Stimulated activated CD4-positive, alpha-beta T cell treated with anti-CD3 and anti-CD28 coated beads, Interleukin-1b, Interleukin-23, amount 100 ng/mL, for 48 hours (primary cell): Measurements from ENCODE around the gene CHD6.

ENCODE experiments used
- DNase-seq: peaks from one replicate; pipeline ENCODE4 v3.0.0-alpha.2; 2020

The CHD6 gene

DNA sequence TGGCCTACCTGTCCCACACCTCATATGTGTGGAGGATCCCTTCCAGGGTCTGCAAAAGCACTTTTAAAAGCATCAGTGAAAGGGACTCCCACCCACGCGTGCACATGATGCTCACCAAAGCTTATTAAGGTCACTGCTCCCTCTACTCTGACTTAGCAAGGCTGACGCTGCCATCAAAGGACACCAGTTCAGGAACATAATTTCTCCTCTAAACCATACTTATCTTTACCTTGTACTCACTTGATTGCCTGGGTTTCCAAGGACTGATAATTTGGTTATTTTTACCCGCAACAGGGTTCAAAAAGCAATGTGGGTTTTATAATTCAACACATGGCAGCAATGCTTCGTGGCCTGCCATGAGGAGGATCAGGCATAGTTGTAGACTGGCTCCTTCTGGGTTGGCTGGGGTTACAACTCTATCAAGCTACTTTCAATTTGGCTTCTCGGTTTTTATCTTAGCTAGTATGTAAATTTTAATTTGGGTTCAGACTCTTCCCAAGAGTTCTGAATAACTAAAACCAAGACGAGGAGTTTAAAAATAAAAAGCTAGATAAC is 199.4 kb downstream of the CHD6 start:
- no peak for DNase-seq

DNA sequence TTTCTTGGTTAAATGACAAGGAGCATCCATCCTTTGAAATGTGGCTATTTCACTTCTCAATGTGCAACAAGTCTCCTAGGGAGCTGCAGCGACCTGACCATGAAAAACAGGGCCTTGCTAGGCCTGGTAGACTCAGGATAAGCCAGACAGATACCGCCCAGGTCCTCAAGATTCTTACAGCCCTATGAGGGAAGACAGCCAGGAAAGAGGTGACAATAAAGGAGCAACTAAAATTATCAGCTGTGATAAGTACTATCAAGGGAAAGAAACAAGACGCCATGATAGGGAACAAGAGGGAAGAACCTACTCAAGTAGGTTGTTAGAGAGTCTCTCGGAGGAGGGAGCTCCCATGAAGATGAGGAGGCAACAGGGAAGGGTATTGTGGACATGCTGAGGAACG is 200.1 kb downstream of the CHD6 start:
- no peak for DNase-seq

DNA sequence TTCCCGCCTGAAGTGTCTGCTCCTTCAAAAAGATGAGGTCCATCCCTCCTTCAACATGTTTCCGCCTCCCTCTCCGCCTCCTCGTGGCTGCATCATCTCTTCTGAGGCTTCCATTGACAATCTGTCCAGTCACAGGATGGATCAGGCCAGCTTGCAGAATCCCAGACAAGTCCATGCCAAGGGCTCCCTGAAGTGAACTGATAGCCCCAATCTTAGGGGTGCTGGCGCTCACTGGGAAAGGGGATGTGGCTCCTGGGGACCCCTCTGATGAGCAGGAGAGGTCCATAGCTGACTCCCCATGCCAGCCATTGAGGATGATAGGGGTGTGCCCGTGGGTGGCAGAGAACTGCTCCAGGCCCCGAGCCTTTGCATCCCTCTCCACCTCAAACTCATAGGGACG is 203.0 kb downstream of the CHD6 start:
- no peak for DNase-seq

DNA sequence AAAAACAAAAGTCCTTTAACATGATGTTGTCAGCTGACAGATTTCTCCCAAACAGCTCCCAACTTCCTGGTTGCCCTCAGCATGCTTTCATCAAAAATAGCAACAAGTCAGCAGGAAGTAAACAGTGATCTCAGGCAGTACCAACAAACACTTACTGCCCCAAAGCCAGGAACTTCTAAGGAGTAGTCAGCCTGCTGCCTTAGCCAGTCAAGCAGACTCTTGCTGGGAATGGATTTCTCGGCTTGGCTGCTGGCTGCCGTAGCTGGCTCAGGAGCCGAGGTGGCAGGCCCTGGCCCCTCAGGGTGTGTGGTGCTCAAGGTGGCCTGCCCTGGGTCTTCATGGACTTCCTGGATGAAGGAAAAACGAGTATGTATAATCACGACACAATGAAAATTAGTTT is 205.0 kb downstream of the CHD6 start:
- DNase-seq = no peak

DNA sequence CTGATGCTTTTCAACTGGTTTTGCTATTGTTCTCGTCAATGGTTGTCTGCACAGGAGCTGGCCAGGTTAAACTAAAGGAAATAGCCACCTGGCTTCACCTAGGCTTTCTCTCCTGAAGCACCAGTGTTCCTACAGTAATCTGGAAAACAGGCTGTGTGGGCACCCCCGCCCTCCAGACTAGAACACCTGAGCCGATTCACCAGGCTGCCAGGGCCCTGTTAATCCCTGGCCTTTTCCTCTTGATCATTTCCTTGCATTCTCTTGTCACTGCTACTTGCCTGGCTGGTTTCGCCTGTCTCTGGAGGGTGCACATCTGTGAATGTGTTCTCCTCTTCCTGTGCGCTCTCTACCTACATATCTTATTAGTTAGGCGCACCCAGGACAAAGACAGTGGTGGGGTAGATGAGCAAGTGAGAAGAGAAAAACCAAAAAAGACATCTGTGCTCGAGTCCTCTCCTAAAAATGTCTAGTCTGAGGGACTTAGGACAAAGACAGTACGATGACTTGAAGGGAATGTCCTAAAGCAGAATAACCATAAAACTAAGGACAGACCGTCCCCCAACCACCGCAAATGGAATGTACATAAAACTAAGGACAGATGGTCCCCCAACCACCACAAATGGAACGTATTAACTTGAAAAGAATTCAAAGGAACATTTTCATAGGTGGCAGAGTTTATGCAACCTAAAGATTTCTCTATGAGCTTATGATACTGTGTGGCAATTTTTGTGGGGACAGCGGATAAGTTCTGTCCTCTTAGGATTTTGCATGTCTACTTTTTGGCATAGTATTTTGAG is 205.7 kb downstream of the CHD6 start:
- DNase-seq = no peak

DNA sequence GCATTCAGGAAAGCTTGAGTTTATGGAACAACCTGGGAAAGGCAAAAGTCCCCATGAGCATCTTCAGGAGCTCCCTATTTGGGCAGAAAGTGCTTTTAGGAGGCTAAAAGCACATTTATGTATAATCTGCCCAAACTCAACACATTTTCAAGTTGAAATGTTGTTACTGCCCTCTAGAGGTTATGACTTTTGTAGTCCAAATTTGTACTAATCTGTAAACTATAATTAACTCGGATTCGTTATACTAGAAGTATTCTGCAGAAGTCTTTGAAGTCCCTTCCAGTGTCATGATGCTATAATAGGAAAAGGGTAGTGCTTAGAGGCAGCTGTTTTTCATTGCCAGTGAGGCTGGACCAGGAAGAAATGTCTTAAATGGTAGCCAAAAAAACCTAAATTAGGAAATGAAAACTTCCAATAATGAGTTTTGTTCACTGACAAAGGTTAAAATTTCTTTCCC is 206.8 kb downstream of the CHD6 start:
- DNase-seq = no peak

DNA sequence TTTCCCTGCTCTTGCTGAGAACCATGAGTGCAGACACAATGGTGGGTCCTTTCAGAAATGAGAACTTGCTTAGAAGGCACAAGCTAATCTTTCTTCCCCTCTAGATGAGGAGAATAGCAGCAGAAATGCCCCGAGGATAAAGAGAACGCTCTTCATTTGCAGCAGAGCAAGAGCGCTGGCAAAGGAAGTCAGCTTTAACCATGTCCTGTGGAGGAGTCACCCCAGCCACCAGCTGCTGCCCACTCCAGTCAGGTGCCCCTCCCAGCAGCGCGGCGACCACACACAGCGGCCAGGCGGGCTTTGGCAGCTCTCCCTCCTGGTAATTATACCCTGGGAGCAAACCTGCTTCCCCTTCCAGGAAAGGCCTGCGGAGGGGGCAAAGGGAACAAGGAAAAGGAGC is 209.2 kb downstream of the CHD6 start:
- DNase-seq = no peak

DNA sequence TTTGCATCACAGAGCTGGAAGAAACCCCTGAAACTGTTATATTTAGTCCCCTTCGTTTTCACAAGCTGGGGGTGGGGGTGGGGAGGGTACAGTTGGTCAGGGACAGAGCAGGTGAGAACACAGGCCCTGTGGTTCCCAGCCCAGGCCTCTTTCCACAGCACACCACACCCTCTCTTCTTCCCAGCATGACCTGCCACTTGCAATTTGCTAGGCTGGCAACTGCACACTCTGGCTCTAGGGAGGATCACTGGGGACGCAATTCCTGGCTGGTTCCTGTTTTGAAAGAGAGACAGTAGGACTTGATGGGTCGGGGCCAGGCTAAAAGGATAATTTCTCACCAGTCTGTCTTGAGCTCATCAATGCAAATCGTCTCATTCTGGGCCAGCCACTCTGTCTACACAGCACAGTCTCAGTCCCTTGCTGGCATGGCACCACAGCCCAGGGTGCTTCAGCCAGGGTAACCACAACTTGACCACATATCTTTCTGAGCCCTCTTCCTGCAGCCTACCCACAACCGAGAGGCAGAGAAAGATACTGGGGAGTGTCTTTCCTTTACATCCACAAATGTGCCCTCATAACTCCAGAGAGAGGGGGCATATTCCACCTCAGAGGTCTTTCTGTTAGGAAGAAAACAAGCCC is 209.9 kb downstream of the CHD6 start:
- no peak for DNase-seq

DNA sequence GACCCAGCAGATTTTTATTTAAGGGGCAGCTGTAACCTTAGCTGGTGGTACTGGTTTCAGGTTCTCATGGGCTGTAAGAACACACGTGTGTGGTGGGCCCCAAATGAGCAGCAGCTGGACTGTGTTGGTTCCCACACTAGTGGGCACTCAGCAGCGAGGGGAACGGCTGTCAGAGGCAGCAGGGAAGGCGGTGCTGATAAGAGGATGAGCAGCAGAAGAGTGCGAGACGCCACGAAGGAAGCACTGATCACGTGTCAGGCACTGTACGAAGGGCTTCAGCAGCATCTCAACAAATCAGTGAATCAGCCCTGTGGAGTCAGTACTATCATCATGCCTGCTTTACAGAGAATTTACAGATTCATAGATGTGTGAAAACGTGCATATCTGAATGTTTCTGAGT is 210.6 kb downstream of the CHD6 start:
- no peak for DNase-seq

DNA sequence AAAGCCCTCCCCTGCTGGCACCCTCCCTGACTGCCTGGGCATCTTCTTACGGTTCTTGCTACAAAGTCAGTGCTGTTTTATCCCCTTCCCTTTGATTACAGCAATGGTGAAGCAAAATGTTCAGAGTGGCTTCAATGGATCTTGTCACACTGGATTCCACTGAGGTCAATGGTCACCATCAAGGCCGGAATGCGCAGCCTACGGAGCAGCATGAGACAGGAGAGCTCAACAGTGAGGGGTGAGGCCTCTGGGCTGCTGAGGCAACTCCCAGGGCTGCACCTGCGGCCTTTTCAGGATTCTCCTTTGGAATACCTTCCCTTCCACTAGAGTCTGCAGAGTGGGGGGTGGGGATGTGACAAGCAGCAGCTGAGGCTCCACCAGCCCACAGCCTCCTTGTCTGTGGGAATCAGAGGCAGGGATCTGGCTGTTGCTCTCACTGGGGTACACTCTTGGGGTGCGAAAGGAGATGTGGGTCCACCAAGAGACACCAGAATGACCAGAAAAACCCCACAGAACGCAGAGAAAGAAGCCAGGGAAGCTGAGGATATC is 211.2 kb downstream of the CHD6 start:
- DNase-seq = no peak

DNA sequence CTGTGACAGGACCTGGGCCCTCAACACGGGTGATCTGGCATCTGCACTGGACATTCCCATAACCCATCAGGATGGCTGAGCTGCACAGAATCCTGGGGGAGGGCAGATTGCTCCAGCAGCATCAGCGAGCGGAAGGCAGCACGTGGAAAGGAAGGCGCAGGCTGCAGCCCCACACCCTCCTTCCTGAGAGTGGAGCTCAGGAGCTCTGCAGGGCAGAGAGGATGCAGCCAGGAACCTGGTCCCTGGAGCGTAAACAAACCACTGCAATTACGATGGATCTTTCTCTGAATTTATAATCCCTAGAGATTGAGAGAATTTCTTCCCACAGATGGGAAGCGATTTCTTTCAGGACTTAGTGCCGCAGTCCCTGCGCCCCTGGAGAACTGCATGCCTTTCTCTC is 211.8 kb downstream of the CHD6 start:
- no peak for DNase-seq

DNA sequence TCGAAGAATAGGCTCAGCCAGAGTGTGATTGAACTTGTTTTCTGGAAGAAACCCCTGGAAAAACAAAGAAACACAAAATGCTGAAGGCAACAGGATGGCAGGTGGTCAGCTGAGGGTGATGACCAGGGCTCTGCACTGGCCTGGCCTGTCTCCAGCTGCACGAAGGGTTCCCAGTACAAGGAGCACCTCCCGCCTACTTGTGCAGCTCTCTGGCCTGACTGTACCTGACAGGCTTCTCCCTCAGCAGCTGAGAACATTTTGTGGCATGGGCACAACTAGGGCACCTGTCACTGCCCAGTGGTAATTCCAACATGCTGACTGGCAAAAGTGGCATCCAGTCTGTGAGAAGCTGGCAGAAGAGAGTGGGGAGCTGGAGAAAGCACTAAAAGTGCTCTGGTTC is 212.7 kb downstream of the CHD6 start:
- no peak for DNase-seq

DNA sequence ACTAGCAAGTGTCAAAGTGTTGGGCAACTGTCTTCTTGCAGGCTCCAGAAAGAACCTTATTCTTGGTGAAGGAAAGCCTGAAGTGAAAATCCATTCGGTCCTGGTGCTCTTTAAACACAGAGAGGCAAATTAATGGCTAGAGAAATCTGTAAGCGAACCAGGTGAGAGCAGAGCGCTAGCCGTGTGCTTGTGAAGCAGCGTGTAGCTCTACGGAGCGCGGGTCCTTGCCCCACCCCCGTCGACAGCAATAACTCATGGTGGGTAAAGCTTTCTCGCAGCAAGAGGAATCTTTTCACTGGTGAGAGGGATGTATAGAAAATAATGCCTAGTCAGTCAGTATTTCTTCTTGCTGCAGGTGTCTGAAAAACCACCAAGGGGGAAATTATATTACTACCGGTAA is 214.6 kb downstream of the CHD6 start:
- DNase-seq = no peak

DNA sequence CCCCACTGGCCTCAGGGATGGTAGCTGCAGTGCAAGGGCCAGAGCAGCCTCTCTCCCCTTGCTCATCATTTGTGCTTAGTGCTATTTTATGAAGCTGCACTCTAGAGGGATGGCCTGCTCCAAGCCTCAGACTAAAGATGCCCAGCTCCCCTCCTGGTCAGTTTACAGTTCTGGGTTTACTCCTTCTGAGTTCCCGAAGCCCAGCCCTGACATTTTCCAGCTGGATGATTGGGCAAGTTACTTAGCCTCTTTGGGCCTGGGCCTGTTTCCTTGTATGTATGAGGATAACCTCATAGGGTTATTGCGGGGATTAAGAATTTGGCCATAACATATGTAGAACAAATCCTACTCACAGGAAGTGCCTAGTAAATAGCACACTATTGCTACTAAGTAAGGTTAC is 219.8 kb downstream of the CHD6 start:
- no peak for DNase-seq

DNA sequence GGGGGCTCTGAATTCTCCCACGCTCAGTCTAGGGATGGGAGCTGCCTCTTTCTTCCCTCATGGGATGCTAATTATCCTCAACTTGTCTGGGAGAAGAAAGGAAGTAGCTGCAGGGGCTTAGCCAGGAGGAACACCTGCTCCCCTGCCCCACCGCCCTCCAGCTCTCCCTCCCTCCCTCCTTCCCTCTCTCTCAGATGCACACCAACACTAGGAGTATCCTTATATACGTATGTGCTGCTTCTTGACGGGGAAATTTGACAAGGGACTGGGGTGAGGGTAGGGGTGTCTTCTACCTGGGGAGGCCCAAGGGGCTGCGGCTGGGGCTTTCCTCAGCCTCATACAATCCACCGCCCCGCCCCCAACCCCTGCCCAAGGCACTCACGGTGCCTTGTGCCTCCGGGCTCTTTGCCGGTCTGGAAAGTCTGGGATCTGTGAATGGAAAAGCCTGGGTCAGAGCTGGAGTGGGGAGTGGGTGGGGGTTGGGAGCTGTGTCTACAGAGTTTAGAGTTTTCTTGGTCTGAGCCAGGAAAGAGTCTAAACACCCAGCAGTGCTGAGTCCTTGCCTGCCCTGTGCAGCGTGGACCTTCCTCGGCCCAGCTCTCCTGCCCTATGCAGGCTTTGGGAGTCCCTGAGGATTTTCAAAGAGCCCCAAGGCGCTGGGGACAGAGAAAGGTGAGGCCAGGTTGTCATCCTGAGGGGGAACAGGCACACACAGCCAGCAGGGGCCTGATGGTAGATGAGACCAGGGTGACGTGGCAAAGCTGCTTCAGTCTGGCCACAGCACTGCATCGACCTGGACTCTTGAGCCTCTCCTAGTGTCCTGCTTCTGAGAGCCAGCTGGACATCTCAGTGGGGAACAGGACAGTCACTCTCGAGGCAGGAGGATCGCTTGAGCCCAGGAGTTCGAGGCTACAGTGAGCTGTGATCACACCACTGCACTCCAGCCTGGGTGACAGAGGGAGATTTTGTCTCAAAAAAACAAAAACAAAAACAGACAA is 222.2 kb downstream of the CHD6 start:
- no peak for DNase-seq

DNA sequence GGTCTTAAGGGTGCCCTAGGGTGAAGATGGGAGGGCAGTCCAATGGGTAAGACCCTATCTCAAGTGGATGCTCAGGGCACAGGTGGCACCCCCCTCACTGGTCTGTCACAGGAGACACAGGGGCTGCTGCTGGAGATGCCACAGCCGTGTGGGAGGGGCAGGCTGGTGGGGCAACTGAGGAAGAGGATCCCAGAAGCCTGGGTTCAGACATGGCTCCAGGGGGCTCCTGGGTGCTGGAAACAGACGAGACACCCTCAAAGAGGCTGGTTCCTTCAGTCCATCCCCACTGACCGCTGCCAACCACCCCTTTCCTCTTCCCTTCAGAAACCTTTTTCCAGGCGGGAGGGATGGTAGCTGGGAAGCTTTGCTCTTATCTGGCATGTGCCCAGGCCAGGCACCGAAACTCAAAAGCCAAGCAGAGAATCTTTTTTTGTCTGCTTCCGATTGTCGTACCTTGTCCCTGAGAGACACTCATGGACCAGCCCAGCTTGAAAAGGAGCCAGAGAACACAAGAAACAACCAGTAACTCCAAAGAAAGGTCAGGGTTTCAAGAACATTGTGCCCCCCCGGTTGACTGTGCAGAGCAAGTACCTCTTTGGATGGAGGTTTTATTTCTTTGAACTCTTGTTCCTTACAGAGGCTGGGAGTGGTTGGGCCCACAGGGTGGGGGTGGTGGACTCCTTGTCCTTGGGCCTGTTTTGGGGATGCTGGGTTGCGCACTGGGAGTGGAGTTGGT is 223.1 kb downstream of the CHD6 start:
- DNase-seq = no peak

DNA sequence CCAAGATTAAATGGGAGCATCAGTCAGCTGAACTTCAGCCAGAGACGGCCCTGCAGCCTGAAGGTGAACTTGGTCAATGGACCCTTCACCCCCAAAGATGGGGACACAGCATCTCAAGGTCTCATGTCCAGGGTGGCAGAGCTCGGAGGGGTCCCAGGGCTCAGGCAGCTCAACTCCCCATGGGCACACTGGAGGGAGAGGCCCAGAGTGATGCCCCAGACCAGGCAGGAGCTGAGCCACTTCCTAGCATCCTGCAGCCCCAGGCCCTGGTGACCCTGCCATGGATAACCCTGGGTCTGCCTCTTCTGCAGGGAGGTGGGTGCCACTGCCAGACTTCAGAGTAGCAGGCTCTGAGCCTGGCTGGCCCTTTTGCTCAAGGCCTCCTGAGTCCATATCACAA is 224.1 kb downstream of the CHD6 start:
- no peak for DNase-seq

DNA sequence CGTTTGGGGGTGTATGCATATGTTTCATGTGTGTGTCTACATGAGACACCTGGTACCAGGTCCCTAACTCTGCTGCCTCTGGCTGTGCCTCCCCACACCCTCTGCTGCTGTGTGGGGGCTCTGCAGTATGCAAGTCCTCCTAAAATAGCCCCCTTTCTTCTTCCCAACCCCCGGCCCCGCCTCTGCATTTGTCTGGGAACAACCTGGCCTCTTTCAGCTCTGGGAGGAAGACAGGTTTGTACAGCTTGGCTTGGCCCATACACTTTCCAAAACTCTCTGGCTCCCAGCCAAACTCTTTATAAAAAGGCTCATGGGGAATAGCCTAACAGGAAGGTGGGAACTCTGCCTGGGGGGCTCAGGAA is 224.5 kb downstream of the CHD6 start:
- DNase-seq = no peak

DNA sequence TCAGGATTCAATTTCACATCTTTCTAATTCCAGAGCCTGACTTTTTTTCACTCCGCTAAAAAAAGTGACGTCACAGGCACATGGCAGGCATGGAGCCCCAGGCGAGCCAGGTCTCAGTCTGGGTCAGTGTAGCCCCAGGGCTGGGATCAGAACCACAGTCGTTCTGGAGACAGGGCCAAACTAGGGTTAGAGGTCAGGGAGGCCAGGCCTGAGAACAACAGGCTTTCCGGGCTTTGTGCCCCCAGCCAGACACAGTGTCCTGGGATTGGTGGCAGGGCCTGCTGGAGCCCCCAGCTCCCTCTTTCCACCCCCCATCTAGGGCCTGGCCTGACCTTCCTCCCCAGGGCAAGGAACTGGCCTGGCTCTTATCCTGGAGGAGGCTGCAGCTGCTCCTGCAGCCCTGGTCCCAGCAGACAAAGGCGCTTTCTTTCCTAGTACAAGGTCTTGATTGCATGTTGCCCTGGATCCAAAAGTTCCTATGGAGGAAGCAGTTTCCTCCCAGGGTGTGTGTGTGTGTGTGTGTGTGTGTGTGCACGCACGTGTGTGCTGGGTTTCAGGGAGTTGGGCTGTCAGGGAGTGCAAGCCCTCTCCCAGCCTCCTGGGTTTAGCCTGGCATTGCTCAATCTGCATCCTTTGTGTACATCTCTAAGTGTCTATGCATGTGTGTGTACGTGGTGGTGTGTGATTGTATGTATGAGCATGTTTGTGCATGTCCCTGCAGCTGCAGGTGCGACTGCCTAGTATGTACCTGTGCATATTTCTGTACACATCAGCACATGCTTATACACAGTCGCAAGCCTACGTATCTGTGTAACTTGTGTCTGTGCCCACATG is 225.1 kb downstream of the CHD6 start:
- DNase-seq = no peak

DNA sequence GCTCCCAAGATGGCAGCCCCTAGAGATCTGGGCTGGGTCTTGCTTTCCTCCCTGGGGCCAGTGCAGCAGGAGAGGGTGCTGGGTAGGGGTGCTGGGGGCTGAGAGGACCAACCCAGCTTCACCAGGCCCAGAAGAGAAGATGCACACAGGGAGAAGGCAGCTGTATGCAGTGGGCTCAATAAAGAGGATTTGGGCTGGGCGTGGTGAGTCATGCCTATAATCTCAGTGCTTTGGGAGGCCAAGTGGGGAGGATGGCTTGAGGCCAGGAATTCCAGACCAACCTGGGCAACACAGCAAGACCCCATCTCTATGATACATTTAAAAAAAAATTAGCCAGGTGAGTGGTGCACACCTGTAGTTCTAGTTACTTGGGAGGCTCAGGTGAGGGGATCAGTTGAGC is 225.9 kb downstream of the CHD6 start:
- DNase-seq = no peak

DNA sequence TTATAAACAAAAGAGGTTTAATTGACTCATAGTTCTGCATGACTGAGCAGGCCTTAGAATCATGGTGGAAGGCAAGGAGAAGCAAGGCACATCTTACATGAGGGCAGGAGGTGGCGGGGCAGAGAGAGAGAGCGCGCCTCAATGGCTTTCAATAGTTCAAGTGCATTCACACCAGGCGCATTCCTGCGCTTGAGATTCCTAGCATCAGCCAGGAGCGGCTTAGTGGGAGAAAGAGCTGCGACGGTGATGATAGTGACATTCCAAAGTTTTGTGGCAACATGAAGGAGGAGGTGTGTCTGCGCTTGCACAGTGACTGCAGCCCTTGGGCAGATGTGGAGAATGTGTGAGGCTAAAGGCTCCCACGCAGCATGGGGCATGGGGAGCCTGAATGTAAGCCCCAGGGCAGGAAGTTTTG is 226.6 kb downstream of the CHD6 start:
- DNase-seq = no peak
